DMS153 treated with DMSO at 0.1 percent for 48 hours (cell line): ENCODE results near the gene MTUS2.

Source experiments
- DNase-seq: peaks from one replicate; lab custom pipeline; 2025; ENCODE audit not compliant: unreplicated experiment; lab: John Stamatoyannopoulos, UW

The MTUS2 gene

DNA sequence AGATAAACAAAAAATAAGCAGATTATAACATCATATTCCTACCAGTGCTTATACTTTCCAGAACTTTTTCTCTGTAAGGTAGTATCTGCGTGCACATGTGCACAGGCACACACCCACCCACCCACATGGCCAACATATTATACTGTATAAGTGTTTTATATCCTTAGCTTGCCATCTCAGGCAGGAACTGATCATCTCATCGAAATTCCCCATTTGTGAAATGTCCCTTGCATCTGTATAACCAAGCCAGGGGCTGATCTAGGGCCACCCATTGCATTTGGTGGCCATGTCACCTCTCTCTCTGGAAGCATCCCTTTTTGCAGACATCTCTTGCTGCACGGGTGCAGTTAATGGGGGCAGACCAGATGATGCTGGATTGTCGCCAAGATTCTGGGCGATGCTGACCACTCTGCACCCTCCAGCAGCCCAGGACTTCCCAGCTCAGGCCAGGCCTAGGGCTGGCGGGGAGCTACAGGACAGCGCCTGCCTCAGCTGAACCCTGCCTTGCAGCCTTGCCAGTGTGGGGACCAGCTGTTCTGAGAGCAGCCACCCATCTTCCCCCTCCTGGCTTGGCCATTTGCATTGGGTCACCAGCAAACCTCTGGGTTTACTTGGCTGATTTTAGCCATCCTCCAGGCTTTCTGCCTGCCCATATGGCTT is 679.5 kb downstream of the MTUS2 start:
- no peak for DNase-seq

DNA sequence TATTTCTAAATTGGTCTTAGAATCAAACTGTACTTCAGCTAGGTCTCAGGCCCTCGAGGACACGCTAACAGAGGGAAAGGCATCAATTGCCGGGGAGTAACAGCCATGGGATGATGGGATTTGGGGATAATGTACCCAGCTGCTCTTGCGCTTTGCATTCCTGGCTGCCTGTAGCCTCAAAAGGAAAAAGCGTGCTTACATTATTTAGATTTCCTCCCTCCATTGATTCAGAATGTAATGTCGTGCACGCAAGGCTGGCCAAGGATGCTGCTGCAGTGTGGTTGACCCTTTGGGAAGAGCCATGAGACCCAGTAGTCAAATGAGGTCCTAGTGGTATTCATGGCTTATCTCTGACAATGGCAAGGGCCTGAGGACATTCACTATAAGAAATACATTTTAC is 680.2 kb downstream of the MTUS2 start:
- no peak for DNase-seq

DNA sequence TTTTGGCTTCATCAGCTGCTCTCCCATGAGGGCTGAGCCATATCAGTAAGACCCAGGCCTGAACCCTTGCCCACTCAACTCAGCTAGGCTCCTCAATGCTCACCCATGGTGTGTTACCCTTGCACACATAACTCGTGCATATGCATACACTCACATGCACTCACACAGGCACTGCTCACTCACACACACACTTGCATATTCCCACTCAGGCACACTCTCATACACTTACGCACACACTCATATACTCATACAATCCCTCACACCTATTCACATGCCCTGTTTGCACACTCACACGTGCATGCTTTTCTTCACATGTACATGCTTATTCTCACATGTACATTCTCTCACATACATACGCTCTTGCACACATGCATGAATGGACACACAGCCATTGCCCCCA is 681.5 kb downstream of the MTUS2 start:
- no peak for DNase-seq

DNA sequence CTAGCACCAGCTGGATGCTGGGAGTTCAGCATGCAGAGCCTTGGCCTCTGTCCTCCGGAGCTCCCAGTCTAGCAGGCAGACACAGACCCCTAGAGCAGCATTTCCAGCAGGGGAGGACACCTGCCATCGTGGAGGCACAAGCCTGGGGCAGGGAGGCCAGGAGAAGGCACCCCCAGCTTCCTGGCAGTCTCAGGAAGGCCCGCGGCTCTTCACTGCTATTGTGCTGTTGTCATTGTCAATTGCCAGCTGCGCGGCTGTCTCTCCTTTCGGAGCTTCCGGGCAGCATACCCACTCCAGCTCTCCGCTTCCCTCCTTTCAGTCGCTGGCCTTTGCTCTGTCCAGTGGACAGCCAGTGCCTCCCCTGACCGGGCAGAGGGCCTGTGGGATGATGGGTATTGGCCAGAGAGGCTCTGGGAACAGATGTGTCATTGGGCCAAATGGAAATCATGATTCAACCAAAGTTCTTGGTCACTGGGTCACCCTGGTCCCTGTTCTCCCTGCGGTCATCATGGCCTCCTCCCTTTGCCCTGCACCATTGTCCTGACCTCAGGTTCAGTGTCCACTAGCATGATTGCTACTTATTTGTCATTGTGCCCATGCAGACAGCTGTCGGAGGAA is 682.4 kb downstream of the MTUS2 start:
- no peak for DNase-seq

- no peak for DNase-seq
Observed at GRCh38 chr13:29503041-29503837, 683.1 kb downstream of the MTUS2 start.

DNA sequence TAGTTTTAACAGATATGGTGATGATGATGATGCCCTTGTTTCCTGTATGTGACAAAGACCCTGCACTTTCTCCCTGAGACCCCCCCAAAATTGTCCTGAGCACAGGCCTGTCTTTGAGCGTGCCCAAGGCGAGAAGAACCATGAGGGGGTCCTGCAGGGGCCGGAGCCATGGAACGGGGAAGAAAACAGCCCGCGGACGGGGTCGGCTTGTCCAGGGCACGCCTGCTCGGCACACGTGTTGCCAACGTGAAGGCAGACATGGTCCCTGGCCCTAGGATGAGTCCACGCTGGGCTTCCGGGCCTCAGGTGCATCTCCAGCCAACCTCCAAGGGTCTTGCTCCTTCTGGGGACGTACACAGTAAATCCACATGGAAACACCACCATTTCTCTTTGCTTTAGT is 684.6 kb downstream of the MTUS2 start:
- DNase-seq, result no peak

DNA sequence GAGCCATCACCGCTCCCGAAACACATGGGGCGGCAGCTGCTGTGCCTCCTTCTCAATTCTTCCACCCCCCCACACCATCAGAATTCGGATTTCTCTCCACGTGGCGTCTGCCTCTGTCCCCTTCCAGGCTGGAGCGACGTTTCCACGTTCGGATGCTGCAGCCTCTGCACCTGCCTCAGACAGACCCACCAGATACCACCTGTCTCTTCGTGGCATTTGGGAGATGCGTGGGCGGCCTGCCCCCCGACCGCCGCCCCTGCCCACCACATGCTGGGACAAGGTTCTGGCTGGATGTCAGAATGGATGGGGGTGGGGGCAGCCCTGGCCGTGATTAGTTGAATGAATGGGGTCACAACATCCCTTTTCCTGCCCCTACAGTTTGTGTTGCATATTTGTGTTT is 685.4 kb downstream of the MTUS2 start:
- DNase-seq, result no peak

- no peak for DNase-seq
Observed at GRCh38 chr13:29505950-29506349, 685.8 kb downstream of the MTUS2 start.

- peak; percentile 21 for DNase-seq
Observed at GRCh38 chr13:29507356-29507755, 687.2 kb downstream of the MTUS2 start.

GRCh38 chr13:29508130-29508875 is 688.2 kb downstream of the MTUS2 start:
- DNase-seq, result peak; percentile 76

- no peak for DNase-seq
Observed at GRCh38 chr13:29508876-29509252, 688.7 kb downstream of the MTUS2 start.

GRCh38 chr13:29509999-29510589 is 690.0 kb downstream of the MTUS2 start:
- DNase-seq, result no peak

- DNase-seq, result no peak
Observed at GRCh38 chr13:29510651-29511084, 690.5 kb downstream of the MTUS2 start.

GRCh38 chr13:29511106-29511796 is 691.1 kb downstream of the MTUS2 start:
- no peak for DNase-seq

DNA sequence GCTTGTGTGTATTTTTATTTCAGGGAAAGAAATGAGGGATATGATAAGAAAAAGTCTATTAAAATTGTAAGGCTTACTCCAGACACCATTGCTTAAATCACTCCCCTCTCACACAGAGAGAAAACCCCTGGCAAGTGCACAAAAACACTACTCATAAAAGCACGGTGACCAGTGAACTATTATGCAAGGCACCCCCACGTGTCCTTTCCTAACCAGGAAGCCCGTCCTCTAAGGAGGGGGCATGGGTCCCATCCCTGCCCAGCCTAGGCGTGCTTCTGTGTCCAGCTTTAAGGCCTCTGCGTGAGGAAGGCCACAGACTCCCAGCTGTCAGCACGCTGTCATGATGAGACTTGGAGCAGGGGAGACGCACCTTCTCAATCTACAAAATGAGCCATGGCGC is 691.8 kb downstream of the MTUS2 start:
- DNase-seq, result no peak

- DNase-seq, result no peak
Observed at GRCh38 chr13:29513002-29513980, 693.2 kb downstream of the MTUS2 start.

- no peak for DNase-seq
Observed at GRCh38 chr13:29513981-29514719, 694.0 kb downstream of the MTUS2 start.

DNA sequence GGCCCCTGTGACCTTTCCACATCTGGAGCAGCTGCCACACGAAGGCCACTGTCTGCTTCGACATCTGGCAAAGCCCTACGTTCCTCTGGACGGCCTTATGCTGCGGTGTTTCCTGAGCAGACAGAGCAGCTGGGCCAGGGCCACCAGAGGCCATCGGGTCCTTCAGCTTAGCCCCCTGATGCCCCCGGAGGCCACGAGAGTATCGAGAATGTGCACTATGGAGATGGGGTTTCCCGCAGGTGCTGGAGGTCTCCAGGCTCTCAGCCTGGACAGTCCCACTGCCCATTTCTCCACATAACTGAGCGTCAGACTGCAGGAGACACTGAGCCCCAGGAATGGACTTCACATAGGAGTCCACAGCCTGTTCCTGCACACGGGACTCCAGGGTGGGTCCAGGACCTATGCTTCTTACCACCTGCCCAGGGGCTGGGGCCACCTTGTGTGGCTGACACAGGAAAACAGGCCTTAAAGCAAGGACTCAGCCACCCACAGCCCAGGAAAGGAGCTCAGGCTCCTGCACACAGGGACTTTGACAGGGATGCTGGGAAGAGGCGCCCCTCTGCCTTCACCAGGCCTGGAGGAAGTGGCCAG is 694.7 kb downstream of the MTUS2 start:
- DNase-seq, result no peak
